Myocyte (in vitro differentiated cells): ENCODE measurements around the gene MIEF1. TPM values are rescaled to one million over a fixed set of nuclear protein-coding genes. Genes with fewer than 3 reads are reported as not detected.

Experiments used
- DNase-seq: peaks from one replicate; pipeline ENCODE4 v3.0.0-alpha.2; 2012; ENCODE audit warnings: low read depth
- total RNA-seq: library from RNA; depleted of rRNA; stranded (reverse); fragments of >200 nt; gene quantifications from 2 replicates; pipeline ENCODE4 v1.2.3, GENCODE V29; 2014

The MIEF1 gene
- total RNA-seq, 1 donor from 2014 or later: 21.0 TPM

DNA sequence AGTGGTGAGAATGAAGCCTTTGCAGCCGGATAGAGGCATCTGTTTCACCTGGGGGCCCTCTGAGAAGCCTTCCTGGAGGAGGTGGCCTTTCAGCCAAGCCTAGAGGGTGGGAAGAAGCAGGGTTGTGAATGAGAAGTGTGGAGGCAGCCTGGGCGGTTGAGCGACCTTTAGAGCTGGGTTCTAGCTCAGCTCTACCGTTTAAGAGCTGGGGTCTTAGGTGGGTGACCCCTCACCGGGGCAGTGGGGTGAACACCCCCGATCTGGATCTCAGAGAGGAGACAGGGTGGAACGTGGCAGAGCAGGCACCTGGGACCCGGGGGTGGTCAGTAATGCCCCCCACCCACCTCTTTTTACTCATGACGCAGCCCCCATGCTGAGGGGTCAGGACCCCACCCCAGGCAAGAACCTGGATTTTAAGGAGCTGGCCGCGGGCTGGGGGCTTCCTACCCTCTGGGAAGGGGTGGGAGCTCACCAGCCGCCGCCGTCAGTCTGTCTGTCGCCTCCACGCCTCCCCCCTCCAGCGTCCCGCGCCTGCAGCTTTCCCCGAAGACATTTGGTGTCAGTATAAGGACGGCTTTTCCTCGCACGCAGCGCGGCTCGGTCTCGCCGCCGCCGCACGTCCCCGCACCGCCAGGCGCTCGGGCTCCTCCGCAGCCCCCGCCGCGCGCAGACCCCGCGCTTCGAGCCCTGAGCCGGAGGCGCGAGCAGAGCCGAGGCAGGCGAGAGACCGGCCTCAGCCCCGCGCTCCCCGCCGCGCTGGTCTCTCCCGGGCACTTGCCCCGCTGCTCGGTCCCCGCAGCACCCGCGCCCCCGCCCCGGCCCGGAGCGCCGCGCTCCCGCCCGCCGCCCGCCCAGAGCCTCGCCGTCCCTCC lies 55.1 kb downstream of the MIEF1 start:
- DNase-seq: no peak

DNA sequence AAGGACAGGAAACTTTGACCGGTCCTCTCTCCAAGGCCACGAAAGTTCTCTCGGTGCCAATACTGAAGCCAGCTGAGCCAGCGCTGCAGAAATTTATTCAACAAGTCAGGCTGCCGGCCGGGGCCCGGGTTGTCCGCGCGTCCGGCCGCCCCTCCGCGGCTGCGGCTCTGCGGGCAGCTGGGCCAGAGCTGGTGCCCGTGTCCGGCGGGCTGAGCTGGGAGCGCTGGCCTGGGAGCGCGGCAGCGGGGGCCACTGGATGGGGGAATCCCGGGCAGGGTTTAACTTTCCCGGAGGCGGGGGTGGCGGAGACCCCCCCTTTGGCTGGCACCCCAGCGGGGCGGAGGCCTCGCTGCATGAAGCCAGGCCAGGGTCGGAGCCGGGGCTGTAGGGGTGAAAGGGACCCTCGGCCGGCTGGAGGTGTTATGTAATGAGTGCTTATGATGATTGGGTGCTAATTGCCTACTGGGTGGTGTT lies 56.2 kb downstream of the MIEF1 start:
- no peak for DNase-seq

DNA sequence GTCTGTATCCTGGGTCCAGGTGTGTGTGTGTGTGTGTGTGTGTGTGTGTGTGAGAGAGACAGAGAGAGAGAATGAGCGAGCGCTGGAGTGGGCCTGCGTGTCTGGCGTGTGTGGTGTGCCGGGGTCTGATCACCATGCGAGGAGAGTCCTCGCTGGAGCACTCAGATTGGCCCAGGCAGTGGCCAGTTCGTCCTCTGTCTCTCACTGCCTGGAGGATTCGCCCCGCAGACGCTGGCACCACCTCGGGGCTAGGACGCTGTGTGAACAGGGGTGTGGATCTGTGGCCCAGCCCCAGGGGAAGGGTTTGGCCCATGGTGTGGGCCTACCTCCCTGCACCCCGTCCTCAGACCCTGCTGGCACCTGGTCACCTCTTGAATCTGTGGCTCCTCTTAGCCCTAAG lies 56.9 kb downstream of the MIEF1 start:
- DNase-seq: no peak

DNA sequence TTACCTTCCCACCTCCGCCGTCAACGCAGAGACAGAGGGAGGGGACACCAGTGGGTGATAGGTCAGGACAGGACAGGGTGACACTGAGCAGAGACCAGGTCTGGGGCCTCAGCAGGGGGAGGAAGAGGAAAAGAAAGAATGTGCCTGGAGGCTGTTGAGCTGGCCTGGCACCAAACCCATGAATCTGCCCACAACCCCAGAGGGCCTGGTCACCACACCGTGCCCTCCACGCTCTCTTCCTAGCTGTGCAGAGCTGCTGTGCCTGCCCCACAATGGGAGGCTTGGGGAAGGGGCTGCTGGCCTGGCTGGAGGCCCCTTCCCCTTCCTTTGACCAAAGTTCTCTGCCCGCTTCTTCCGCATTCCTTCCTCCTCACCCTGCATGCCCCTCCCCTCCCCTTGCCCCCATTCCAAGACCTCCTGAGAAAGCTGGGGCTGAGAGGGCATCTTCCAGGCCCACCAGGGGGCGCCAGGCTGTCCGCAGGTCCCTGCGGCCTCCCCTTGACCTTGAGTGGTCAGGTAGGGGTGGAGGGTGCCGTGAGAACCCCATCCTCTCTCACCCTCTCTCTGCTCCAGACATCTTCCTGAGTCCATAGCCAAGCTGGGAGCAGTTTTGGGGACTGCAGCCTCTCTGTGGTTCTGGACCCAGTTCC lies 57.5 kb downstream of the MIEF1 start:
- DNase-seq: no peak

DNA sequence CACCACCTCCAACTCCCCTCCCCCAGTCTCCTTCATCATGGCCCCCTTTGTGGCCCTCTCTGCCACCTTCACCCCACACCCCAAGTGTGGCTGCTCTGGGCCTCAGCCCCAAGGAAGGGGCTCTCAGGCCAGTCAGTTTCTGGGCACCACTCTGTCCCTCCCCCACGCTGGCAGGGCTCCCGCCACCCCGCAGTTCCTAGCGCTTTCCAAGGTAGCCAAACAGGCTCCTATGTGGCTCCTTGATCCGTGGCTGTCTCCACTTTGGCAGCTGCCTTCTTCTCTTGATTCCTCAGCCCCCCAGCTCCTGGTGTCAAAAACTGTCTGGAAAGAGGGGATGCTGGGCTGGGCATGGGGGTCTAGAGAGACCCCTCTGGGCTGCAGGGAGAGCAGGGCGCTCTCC lies 58.0 kb downstream of the MIEF1 start:
- no peak for DNase-seq

DNA sequence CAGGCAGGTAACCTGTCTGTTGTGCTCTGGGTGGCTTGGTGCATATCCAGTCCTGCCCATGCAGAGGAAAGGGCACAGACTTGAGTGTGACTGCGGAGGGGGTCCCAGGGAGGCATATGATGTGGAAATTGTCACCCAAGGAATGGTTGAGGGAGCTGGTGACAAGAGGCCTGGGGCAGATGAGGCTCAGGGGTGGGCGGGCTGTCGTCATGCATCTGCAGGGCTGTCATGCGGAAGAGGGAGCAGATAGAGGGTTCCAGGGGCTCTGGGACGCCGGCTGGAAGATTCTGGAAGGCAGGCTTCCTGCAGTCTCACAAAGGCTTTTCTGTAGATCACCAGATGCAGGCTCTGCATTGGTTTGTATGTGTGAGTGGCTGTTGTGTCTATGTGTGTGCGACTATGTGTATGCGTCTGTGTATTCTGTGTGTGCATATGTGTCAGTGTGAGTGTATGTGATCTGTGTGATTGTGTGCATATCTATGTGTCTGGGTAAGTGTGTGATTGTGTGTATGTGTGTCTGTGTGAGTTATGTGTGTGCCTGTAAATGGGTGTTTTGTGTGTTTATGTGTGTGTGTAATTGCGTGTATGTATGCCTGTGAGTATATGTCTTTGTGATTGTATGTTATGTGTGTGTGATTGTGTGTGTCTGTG lies 60.9 kb downstream of the MIEF1 start:
- no peak for DNase-seq

DNA sequence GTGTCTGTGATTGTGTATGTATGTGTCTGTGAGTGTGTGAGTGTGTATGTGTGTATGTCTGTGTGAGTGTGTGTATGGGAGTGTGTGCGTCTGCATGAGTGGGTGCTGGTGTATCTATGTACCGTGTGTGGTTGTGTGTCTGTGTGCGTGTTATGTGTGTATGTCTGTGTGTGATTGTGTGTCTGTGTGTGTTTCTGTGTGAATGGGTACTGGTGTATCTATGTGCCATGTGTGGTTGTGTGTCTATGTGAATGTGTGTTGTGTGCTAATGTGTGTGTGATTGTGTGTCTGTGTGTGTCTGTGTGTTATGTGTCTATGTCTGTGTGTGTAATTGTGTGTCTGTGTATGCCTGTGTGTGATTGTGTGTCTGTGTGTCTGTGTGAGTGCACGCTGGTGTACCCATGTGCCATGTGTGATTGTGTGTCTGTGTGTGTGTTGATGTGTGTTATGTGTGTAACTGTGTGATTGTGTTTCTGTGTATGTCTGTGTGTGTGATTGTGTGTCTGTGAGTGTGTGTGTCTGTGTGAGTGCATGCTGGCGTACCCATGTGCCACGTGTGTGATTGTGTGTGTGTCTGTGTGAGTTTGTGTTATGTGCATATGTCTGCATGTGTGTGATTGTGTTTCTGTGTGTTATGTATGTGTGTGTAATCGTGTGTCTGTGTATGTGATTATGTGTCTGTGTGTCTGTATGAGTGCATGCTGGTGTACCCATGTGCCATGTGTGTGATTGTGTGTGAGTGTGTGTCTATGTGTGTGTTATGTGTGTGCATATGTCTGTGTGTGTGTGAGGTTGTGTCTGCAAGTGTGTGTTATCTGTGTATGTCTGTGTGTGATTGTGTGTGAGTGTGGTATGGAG lies 61.7 kb downstream of the MIEF1 start:
- DNase-seq: no peak

DNA sequence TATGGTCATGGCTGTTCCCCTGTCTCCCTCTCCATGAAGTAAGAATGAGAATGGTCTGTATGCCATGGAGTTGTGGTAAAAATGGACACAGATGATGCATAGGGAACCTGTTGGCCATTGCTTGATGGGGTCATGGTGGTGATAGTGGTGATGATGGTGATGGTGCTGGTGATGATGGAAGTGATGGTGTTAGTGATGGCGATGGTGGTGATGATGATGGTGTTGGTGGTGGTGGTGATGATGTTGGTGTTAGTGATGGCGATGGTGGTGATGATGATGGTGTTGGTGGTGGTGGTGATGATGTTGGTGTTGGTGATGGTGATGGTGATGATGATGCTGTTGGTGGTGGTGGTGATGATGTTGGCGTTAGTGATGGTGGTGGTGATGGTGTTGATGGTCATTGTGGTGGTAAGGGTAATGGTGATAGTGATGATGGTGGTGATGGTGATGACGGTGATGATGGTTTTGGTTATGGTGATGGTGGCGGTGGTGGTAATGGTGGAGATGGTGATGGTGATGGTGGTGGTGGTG lies 63.4 kb downstream of the MIEF1 start:
- DNase-seq: no peak

DNA sequence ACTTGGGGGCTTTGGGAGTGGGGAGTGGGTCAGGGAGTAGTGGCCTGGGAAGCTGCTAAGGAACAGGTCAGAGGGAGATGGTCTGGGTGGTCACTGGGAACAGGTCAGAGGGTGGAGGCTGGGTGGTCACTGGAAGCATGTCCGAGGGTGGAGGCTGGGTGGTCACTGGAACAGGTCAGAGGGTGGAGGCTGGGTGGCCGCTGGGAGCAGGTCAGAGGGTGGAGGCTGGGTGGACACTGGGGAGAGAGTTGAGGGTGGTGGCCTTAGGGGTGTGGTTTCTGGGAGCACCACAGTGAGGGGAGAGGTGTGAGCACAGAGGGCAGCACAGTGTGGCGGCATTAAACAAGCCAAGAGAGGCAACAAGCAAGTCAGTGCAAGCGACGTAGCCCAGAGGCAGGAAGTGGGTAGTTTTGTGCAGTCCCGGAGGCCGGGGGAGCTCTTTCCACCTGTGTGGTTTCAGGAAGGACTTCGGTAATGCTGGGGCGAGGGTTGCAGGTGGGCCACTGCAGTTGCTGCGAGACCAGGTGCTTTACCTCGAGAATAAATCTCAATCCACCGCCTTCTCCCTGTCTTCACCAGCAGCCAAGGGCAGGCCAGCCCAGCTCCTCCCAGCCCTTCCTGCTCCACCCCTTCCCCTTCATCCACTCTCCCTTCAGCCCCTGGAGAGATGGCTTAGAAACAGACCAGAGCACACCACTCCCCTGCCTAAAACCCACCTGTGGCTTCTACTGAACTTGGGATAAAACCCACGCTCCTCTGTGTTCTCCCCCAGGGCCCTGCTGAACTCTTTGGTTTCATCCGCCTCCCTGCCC lies 65.3 kb downstream of the MIEF1 start:
- no peak for DNase-seq

Other genes with a start within 250 kb of the MIEF1 start
- 1,239 and 1,524 TPM in 2 replicates for gene RPL3, start 182.7 kb upstream of the MIEF1 start, total RNA-seq
- 0.29 and 4.9 TPM in 2 replicates for gene SYNGR1, start 152.3 kb upstream of the MIEF1 start, total RNA-seq
- gene TAB1, start 102.5 kb upstream of the MIEF1 start, total RNA-seq: 20.1 and 23.0 TPM in 2 replicates
- not detected in 2 replicates for gene MGAT3, start 45.3 kb upstream of the MIEF1 start, total RNA-seq
- 248 and 255 TPM in 2 replicates for gene ATF4, start 18.3 kb downstream of the MIEF1 start, total RNA-seq
- gene RPS19BP1, start 30.5 kb downstream of the MIEF1 start, total RNA-seq: 81.4 and 89.9 TPM in 2 replicates
- 0.05 TPM in 1 of 2 replicates, not detected in the other for gene CACNA1I, start 68.5 kb downstream of the MIEF1 start, total RNA-seq